Trophoblast cell (in vitro differentiated cells and primary cell): ENCODE measurements around the gene KRT78.
A peak's percentile ranks its signal among the peaks of the same experiment; 100 is the strongest.

ENCODE experiments used
- DNase-seq, 2 donors: peaks; one replicate each; pipeline ENCODE4 v3.0.0-alpha.2; 2016
- H2AFZ ChIP-seq: 2 replicates; pipeline ENCODE4 v1.6.1; 2013; ENCODE audit warnings: low read length, moderate library complexity, mild to moderate bottlenecking; ENCODE audit not compliant: insufficient read depth, poor library complexity
- H2AK5ac ChIP-seq: 2 replicates; pipeline ENCODE4 v1.6.1; 2013; ENCODE audit warnings: mild to moderate bottlenecking, low read length
- H2BK120ac ChIP-seq: 2 replicates; pipeline ENCODE4 v1.6.1; 2013; ENCODE audit warnings: low read length, mild to moderate bottlenecking, moderate library complexity; ENCODE audit not compliant: insufficient read depth, poor library complexity
- H2BK12ac ChIP-seq: 2 replicates; pipeline ENCODE4 v1.6.1; 2013; ENCODE audit warnings: mild to moderate bottlenecking, low read length, moderate library complexity
- H2BK5ac ChIP-seq: 2 replicates; pipeline ENCODE4 v1.6.1; 2013; ENCODE audit warnings: low read length, low read depth, moderate library complexity, mild to moderate bottlenecking; ENCODE audit not compliant: poor library complexity
- H3K14ac ChIP-seq: 2 replicates; pipeline ENCODE4 v1.6.1; 2013; ENCODE audit warnings: mild to moderate bottlenecking, low read length
- H3K18ac ChIP-seq: 2 replicates; pipeline ENCODE4 v1.6.1; 2013; ENCODE audit warnings: mild to moderate bottlenecking, low read length
- H3K23ac ChIP-seq: 2 replicates; pipeline ENCODE4 v1.6.1; 2013; ENCODE audit warnings: low read length
- H3K27ac ChIP-seq: 2 replicates; pipeline ENCODE4 v1.5.1; 2013; ENCODE audit warnings: low read depth, mild to moderate bottlenecking, inconsistent platforms, low read length, moderate library complexity
- H3K27me3 ChIP-seq: 2 replicates; pipeline ENCODE4 v1.6.1; 2013; ENCODE audit warnings: inconsistent platforms, mild to moderate bottlenecking, low read length, moderate library complexity; ENCODE audit not compliant: insufficient read depth
- H3K36me3 ChIP-seq, 2 experiments: 1 replicate in 1 of 2; 2 replicates in 1 of 2; pipeline ENCODE4 v1.6.1; 2013; ENCODE audit warnings: low read length in 2 of 2, mild to moderate bottlenecking in 2 of 2, moderate library complexity in 1 of 2; ENCODE audit not compliant: insufficient read depth in 2 of 2, control insufficient read depth in 1 of 2
- H3K4ac ChIP-seq: 2 replicates; pipeline ENCODE4 v1.6.1; 2013; ENCODE audit warnings: low read depth, mild to moderate bottlenecking, low read length, moderate library complexity
- H3K4me1 ChIP-seq, 2 experiments: 1 replicate in 1 of 2; 2 replicates in 1 of 2; pipeline ENCODE4 v1.6.1; 2013; ENCODE audit warnings: low read length in 2 of 2, mild to moderate bottlenecking in 2 of 2, moderate library complexity in 1 of 2; ENCODE audit not compliant: insufficient read depth in 2 of 2, control insufficient read depth in 1 of 2
- H3K4me2 ChIP-seq: 2 replicates; pipeline ENCODE4 v1.6.1; 2013; ENCODE audit warnings: inconsistent platforms, mild to moderate bottlenecking, low read length, moderate library complexity
- H3K4me3 ChIP-seq: 2 replicates; pipeline ENCODE4 v1.5.1; 2013; ENCODE audit warnings: mild to moderate bottlenecking, low read depth, low read length, inconsistent platforms
- H3K79me1 ChIP-seq: one replicate; pipeline ENCODE4 v1.6.1; 2013; ENCODE audit warnings: low read length
- H3K79me2 ChIP-seq: 2 replicates; pipeline ENCODE4 v1.6.1; 2013; ENCODE audit warnings: low read length, mild to moderate bottlenecking; ENCODE audit not compliant: control insufficient read depth, insufficient read depth, poor library complexity
- H3K9ac ChIP-seq: 2 replicates; pipeline ENCODE4 v1.6.1; 2013; ENCODE audit warnings: mild to moderate bottlenecking, low read length
- H3K9me3 ChIP-seq: 2 replicates; pipeline ENCODE4 v1.6.1; 2013; ENCODE audit warnings: low read depth, mild to moderate bottlenecking, control low read depth, inconsistent platforms, low read length; ENCODE audit not compliant: insufficient read depth
- H4K12ac ChIP-seq: 2 replicates; pipeline ENCODE4 v1.6.1; 2013; ENCODE audit warnings: low read depth, mild to moderate bottlenecking, low read length, moderate library complexity
- H4K8ac ChIP-seq: 2 replicates; pipeline ENCODE4 v1.6.1; 2013; ENCODE audit warnings: low read depth, mild to moderate bottlenecking, low read length, moderate library complexity
- H4K91ac ChIP-seq: one replicate; pipeline ENCODE4 v1.6.1; 2013; ENCODE audit warnings: low read depth, mild to moderate bottlenecking, low read length, moderate library complexity
- WGBS: extraction: QIAGEN DNeasy Blood & Tissue Kit; methylation state at CpG from one replicate; pipeline ENCODE4 v1.1.7; 2013; ENCODE audit warnings: missing lambda C conversion rate; ENCODE audit not compliant: insufficient read length, insufficient coverage; ENCODE audit errors: extremely low coverage; 5-methylcytosine and 5-hydroxymethylcytosine counted together

KRT78 gene

GRCh38 chr12:52828591-52829021, 20.2 kb downstream of the KRT78 start:
- H3K4me3 ChIP-seq: no peak overlapping the region
- H3K79me1 ChIP-seq: no peaks in the 10 kb centered on the region
- H3K27ac ChIP-seq: no peak overlapping the region
- H2BK12ac ChIP-seq: no peak overlapping the region
- H3K18ac ChIP-seq: no peak overlapping the region
- H2BK5ac ChIP-seq: no peak overlapping the region
- peak in 1 of 2 donors; percentile 35 for DNase-seq
- no peak overlapping the region for H4K8ac ChIP-seq
- no peak overlapping the region for H4K91ac ChIP-seq
- no peak overlapping the region for H3K9ac ChIP-seq
- WGBS: no CpG with 5 or more reads among the region's 2 CpGs
- no peaks in the 10 kb centered on the region for H3K27me3 ChIP-seq
- no peak overlapping the region for H3K23ac ChIP-seq
- H3K9me3 ChIP-seq: peaks cover 2% of the 10 kb centered on the region
- H2BK120ac ChIP-seq: no peak overlapping the region
- no peaks in the 10 kb centered on the region for H3K79me2 ChIP-seq
- H3K14ac ChIP-seq: no peak overlapping the region
- H2AK5ac ChIP-seq: no peak overlapping the region
- H3K36me3 ChIP-seq: no peaks in the 10 kb centered on the region
- H3K4me1 ChIP-seq: peaks cover 0 to 2% of the 10 kb centered on the region in 2 experiments
- H4K12ac ChIP-seq: no peak overlapping the region
- no peak overlapping the region for H3K4ac ChIP-seq
- H2AFZ ChIP-seq: no peak overlapping the region
- H3K4me2 ChIP-seq: no peak overlapping the region

GRCh38 chr12:52828156-52828555, 20.6 kb downstream of the KRT78 start:
- no peak overlapping the region for H4K8ac ChIP-seq
- peaks cover 2% of the 10 kb centered on the region for H3K9me3 ChIP-seq
- no peak overlapping the region for H3K27ac ChIP-seq
- no peak overlapping the region for H3K18ac ChIP-seq
- no peak overlapping the region for H4K91ac ChIP-seq
- H3K79me2 ChIP-seq: no peaks in the 10 kb centered on the region
- no peak overlapping the region for H3K14ac ChIP-seq
- no peak overlapping the region for H4K12ac ChIP-seq
- no peak overlapping the region for H3K23ac ChIP-seq
- H2AK5ac ChIP-seq: no peak overlapping the region
- no peak overlapping the region for H2BK5ac ChIP-seq
- no peak overlapping the region for H3K4me3 ChIP-seq
- H3K4me2 ChIP-seq: no peak overlapping the region
- no peak overlapping the region for H2BK12ac ChIP-seq
- H3K9ac ChIP-seq: no peak overlapping the region
- H3K36me3 ChIP-seq: no peaks in the 10 kb centered on the region
- H3K27me3 ChIP-seq: no peaks in the 10 kb centered on the region
- H2AFZ ChIP-seq: no peak overlapping the region
- DNase-seq: no peak
- H3K4ac ChIP-seq: no peak overlapping the region
- H3K4me1 ChIP-seq: peaks cover 0 to 2% of the 10 kb centered on the region in 2 experiments
- H2BK120ac ChIP-seq: no peak overlapping the region
- H3K79me1 ChIP-seq: no peaks in the 10 kb centered on the region

- H3K23ac ChIP-seq: no peak overlapping the region
- no peaks in the 10 kb centered on the region for H3K36me3 ChIP-seq
- no peak overlapping the region for H3K4ac ChIP-seq
- H2AK5ac ChIP-seq: no peak overlapping the region
- no peak overlapping the region for H4K12ac ChIP-seq
- no peak overlapping the region for H2BK12ac ChIP-seq
- H3K9me3 ChIP-seq: peaks cover 2% of the 10 kb centered on the region
- no peak overlapping the region for H3K18ac ChIP-seq
- no CpG with 5 or more reads among the region's 6 CpGs for WGBS
- no peak overlapping the region for H2BK5ac ChIP-seq
- DNase-seq: no peak
- peaks cover 0 to 2% of the 10 kb centered on the region in 2 experiments for H3K4me1 ChIP-seq
- H4K8ac ChIP-seq: no peak overlapping the region
- H3K79me1 ChIP-seq: no peaks in the 10 kb centered on the region
- H3K27ac ChIP-seq: no peak overlapping the region
- no peak overlapping the region for H3K14ac ChIP-seq
- no peaks in the 10 kb centered on the region for H3K79me2 ChIP-seq
- no peak overlapping the region for H3K9ac ChIP-seq
- H3K4me3 ChIP-seq: no peak overlapping the region
- H3K4me2 ChIP-seq: no peak overlapping the region
- H2AFZ ChIP-seq: no peak overlapping the region
- H2BK120ac ChIP-seq: no peak overlapping the region
- no peak overlapping the region for H4K91ac ChIP-seq
- no peaks in the 10 kb centered on the region for H3K27me3 ChIP-seq
These were observed 21.2 kb downstream of the KRT78 start for GRCh38 chr12:52827499-52828090.

GRCh38 chr12:52826611-52827498, 21.9 kb downstream of the KRT78 start:
- no peak overlapping the region for H3K9ac ChIP-seq
- H2BK120ac ChIP-seq: no peak overlapping the region
- H3K27me3 ChIP-seq: no peaks in the 10 kb centered on the region
- H3K27ac ChIP-seq: no peak overlapping the region
- H3K36me3 ChIP-seq: no peaks in the 10 kb centered on the region
- no peak overlapping the region for H4K12ac ChIP-seq
- no peak overlapping the region for H3K18ac ChIP-seq
- no peak overlapping the region for H3K4ac ChIP-seq
- WGBS: no CpG with 5 or more reads among the region's 11 CpGs
- no peak overlapping the region for H2BK12ac ChIP-seq
- no peak overlapping the region for H3K4me2 ChIP-seq
- H3K9me3 ChIP-seq: no peaks in the 10 kb centered on the region
- no peaks in the 10 kb centered on the region for H3K79me2 ChIP-seq
- no peak overlapping the region for H3K23ac ChIP-seq
- H2BK5ac ChIP-seq: no peak overlapping the region
- H2AFZ ChIP-seq: no peak overlapping the region
- H3K14ac ChIP-seq: no peak overlapping the region
- H3K4me3 ChIP-seq: peak overlapping the region; percentile 33
- no peaks in the 10 kb centered on the region for H3K79me1 ChIP-seq
- DNase-seq: peak; percentile 16 to 62
- H4K8ac ChIP-seq: no peak overlapping the region
- H4K91ac ChIP-seq: no peak overlapping the region
- H2AK5ac ChIP-seq: no peak overlapping the region
- peaks cover 0 to 2% of the 10 kb centered on the region in 2 experiments for H3K4me1 ChIP-seq
